ENCODE data around the gene DCP2.

The DCP2 gene

GRCh38 chr5:112967520-112968083 is 9.0 kb upstream of the DCP2 start:
- DNase-seq = no peak

GRCh38 chr5:112968411-112969106 is 8.0 kb upstream of the DCP2 start:
- no peak for DNase-seq

DNA sequence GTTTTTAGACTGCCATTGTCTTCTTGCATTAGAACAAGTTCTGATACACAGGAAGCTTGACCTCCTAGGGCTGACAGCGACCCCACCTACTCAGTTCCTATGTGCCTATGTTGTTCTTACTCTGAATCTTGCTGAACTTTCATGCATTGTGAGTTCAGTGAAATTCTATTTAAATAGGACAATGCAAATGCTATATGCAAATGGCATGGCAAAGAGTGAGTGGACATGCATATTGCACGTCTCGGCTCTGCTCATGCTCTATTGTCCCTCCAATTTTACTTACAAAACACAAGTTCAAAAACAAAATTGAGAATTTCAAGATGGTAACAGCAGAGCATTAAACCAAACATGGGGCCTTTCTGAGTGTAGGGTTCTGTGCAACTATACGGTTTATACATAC is 5.3 kb upstream of the DCP2 start:
- no peak for DNase-seq

- no peak for DNase-seq
Observed at GRCh38 chr5:112973036-112973435, 3.6 kb upstream of the DCP2 start.

- DNase-seq = no peak
Observed at GRCh38 chr5:112973904-112974303, 2.7 kb upstream of the DCP2 start.

- no peak for DNase-seq
Observed at GRCh38 chr5:112974901-112975300, 1.7 kb upstream of the DCP2 start.

DNA sequence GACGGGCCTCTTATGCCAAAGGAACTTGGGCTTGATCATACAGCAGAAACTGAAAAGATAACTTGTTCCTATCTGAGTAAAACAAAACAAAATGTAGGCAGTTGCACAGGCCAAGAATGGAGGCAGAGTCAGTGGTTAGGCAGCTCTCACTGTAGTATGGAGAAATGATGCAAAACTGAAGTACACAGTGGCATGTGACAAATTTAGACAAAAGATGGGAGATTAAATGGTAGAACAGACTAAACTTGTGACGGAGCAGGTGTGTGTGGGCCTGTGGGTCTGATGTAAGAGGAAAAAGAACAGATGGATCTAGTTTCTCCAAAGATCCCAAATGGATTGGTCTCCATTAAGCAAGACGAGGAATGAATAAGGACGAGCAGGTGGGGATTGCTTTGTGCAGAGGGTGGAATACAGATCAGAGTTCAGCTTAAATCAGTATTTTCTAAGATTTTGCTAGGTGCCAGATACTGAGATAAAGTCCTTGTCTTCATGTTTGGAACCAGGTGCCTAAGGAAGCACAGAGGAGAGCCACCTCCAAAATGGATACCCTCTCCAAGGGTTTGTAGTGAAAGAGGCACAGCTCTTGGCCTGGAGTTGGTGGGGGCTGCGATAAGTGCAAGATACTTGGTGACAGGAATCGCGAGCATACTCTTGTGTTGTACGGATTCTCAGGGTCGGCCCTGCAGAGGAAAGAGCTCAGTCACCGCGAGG is 722 bp upstream of the DCP2 start:
- no peak for DNase-seq

DNA sequence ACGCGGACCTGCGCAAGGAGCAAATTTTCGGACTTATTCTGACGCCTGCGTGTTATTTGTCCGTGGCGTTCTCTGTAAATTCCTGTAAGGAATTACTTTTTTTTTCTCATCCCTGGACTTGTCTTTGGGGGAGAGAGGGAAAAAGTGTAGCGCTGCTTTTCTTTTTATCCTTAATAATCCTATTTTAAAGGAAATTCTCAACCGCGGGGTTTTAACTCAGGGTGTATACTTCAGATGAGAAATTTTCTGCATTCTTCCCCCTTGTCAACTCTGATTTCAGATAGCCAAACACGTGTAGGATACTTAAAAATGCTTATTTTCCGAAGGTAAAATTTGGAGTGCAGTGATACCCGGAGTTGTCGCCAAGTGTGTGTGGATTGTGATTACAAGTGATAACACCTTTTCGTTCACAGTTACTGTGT is 853 bp downstream of the DCP2 start:
- DNase-seq = no peak

DNA sequence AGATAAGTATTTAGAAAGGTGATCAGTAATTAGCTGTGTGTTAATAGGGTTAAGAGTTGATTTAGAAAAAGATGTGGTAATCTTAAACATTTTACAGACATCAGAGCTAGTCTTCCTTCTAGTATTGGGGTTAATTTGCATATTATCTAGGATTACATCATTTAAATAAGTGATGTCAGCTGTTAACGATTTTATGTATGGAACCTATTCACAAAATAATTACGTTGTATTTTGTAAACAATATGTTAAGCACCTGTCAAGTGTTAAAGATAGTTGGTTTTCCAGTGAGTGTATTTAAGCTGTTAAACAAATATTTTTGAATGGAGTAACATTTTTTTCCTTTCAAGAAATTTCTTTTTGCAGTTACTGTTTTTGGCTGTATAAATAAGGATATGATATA is 2.2 kb downstream of the DCP2 start:
- DNase-seq = no peak

DNA sequence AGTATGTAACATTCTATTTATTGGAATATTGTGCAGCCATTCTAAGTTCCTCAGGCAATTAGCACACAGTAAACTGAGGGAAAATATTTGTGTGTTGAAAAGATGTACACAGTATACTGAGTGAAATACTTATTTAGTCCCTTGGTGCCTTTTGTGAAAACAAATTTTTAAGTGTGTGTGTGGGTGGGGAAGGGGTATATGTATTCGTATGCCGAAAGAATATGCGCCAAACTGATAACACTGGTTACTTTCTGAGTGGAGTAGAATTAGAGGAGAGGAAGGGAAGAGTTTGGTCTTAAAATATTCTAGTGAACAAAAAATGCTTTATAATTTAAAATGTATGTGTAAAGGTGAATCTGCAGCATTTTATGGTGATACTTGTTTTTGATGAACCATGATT is 3.1 kb downstream of the DCP2 start:
- no peak for DNase-seq

GRCh38 chr5:112983363-112983762 is 6.8 kb downstream of the DCP2 start:
- no peak for DNase-seq

- no peak for DNase-seq
Observed at GRCh38 chr5:112986224-112986623, 9.6 kb downstream of the DCP2 start.

GRCh38 chr5:112995764-112996618 is 19.4 kb downstream of the DCP2 start:
- DNase-seq = peak in 12 of 14 donors; percentile 3 to 56 (median 30)

GRCh38 chr5:112996830-112997374 is 20.3 kb downstream of the DCP2 start:
- DNase-seq = no peak

GRCh38 chr5:112998296-112998695 is 21.7 kb downstream of the DCP2 start:
- no peak for DNase-seq

- no peak for DNase-seq
Observed at GRCh38 chr5:113000466-113000865, 23.9 kb downstream of the DCP2 start.

GRCh38 chr5:113002423-113002822 is 25.8 kb downstream of the DCP2 start:
- no peak for DNase-seq

GRCh38 chr5:113003763-113004162 is 27.2 kb downstream of the DCP2 start:
- DNase-seq = no peak

GRCh38 chr5:113005454-113005853 is 28.9 kb downstream of the DCP2 start:
- no peak for DNase-seq

DNA sequence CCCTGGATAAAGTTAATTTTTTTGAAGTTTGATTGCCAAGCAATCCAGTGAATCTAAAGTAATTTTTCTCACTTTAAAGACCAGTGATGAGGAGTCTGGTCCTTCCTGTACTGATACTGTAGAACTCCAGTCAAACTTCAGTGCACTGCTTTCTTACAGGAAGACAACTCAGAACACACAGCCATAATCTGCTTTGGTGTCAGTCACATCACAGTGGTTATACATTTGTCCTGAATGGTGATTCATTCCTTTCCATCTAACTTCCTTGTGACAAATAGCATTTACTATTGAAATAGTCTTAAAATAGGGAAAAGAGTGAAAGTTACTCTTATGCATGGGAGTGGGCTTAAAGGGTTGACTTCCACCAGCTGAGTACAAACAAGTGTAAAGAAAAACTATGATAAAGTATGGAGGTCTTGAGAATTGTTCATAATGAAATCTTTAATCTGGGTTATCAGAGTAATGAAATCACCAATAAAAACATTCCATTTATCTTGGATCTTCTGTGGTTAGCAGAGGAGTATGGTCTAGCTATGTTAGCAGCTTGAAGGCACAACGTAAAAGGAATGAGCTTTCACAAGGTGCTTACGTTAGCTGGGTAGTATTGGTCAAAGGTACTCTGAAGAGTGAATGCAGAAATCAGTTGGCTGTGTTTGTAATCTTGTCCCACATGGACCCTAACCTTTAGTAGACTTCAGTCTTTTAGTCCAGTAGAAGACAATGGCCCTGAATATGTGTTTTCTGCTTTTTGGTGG is 41.5 kb downstream of the DCP2 start:
- DNase-seq = no peak

DNA sequence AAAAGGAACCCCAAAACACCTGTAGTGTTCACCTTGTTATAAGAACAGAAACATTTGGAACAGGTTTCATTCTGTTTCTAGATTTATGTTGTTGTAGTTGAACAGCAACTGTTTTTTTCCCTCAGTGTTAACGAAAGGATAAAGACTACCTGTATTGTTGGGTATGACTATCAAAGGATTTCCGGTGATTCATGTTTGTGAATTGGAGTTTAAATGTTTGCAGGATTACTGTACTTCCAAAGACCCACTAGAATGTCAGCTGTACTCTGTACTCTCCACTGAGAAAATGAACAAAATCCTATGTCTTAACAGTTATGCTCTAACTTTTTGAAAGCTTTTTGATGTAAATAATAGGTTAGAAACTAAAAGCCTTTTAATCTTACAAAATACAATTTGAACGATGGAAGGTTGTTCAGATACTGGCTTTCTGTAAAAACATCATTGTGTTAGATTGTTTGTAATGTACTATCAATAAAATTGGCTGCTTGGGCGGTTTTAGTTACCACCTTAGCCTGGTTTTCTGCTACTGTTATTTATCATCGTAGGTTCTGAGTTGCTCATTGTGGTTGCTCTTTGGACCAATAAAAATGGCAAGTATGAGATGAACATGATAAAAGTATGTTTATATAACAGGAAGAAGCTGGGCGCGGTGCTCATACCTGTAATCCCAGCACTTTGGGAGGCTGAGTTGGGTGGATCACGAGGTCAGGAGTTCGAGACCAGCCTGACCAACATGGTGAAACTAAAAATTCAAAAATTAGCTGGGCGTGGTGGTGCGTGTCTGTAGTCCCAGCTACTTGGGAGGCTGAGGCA is 44.1 kb downstream of the DCP2 start:
- no peak for DNase-seq
